NB4 (cell line): Measurements from ENCODE around the gene FOXA2.

Experiments
- MAX ChIP-seq: IDR thresholded peaks from 2 replicates; pipeline ENCODE4 v1.6.1; 2011; ENCODE audit warnings: low read depth, low read length
- TF ChIP-seq, protein P1 (sequence below): IDR thresholded peaks from one replicate; pipeline ENCODE4 v1.5.1; 2012; ENCODE audit warnings: low read depth, low read length

DNA sequence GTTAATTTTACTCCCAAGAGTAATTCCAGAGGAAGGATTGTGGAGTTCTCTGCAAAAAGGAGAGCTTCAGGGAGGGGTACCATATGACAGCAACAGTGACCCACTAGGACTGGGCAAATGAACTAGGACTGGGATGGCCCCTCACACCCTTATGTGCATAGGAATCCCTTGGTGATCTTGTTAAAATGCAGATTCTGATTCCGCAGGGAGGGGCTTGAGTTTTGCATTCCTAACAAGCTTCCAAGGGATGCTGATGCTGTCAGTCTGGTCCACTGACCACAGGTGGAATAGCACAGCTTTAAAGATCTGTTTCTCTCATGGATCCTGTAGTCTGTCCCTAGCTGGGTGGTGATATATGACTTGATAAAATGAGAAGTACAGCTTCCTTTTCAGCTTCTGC lies 6.3 kb upstream of the FOXA2 start:
- TF ChIP-seq MAX: no peak
- TF ChIP-seq, protein P1, sequence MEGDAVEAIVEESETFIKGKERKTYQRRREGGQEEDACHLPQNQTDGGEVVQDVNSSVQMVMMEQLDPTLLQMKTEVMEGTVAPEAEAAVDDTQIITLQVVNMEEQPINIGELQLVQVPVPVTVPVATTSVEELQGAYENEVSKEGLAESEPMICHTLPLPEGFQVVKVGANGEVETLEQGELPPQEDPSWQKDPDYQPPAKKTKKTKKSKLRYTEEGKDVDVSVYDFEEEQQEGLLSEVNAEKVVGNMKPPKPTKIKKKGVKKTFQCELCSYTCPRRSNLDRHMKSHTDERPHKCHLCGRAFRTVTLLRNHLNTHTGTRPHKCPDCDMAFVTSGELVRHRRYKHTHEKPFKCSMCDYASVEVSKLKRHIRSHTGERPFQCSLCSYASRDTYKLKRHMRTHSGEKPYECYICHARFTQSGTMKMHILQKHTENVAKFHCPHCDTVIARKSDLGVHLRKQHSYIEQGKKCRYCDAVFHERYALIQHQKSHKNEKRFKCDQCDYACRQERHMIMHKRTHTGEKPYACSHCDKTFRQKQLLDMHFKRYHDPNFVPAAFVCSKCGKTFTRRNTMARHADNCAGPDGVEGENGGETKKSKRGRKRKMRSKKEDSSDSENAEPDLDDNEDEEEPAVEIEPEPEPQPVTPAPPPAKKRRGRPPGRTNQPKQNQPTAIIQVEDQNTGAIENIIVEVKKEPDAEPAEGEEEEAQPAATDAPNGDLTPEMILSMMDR: no peak
